Vagina (tissue), 2 donors: ENCODE measurements around the gene PLCE1. TPM values are rescaled to one million over a fixed set of nuclear protein-coding genes. Genes with fewer than 3 reads are reported as not detected.
A peak's percentile ranks its signal among the peaks of the same experiment; 100 is the strongest.

ENCODE experiments used
- DNase-seq, 2 donors: peaks; one replicate each; pipeline ENCODE4 v3.0.0-alpha.2; 2017; ENCODE audit errors: extremely low spot score in 2 of 2
- H3K27ac ChIP-seq: fragments of 200-600 bp; sonication (generic); one replicate; pipeline ENCODE4 v1.5.1; 2019
- H3K27me3 ChIP-seq: fragments of 200-600 bp; sonication (generic); one replicate; pipeline ENCODE4 v1.5.1; 2019
- H3K36me3 ChIP-seq, 2 donors: fragments of 200-600 bp; sonication (generic); one replicate each; pipeline ENCODE4 v1.5.1; 2017 to 2019
- H3K4me1 ChIP-seq: fragments of 200-600 bp; sonication (generic); one replicate; pipeline ENCODE4 v1.5.1; 2019
- H3K4me3 ChIP-seq, 2 donors: fragments of 200-600 bp; sonication (generic); 1 replicate in 1 of 2; 2 replicates in 1 of 2; pipeline ENCODE4 v1.5.1; 2016 to 2019
- H3K9me3 ChIP-seq: fragments of 200-600 bp; sonication (generic); one replicate; pipeline ENCODE4 v1.5.1; 2019
- POLR2A ChIP-seq, 2 donors: fragments of 450-650 bp; IDR thresholded peaks; one replicate each; pipeline ENCODE4 v1.6.1; 2017; ENCODE audit warnings: antibody characterized with exemption in 2 of 2, mild to moderate bottlenecking in 2 of 2, moderate library complexity in 2 of 2
- POLR2AphosphoS5 ChIP-seq, 2 donors: sonication (generic); formaldehyde crosslinking; IDR thresholded peaks; one replicate each; pipeline ENCODE4 v1.9.0; 2017; ENCODE audit warnings: antibody characterized with exemption in 2 of 2, mild to moderate bottlenecking in 2 of 2, low read depth in 1 of 2; ENCODE audit not compliant: insufficient read depth in 1 of 2
- intact Hi-C: fragments of 100-400 bp; cut with DNase I; formaldehyde crosslinking; loops from one replicate; pipeline ENCODE4 v1.15.1; 2023
- total RNA-seq: library from RNA; depleted of rRNA; stranded (reverse); fragments of >200 nt; gene quantifications from one replicate; pipeline ENCODE4 v1.2.3, GENCODE V29; 2016
- TF ChIP-seq, protein P1 (sequence below), 3 experiments: fragments of 450-650 bp in 2 of 3; fragments of 200-600 bp in 1 of 3; sonication (generic) in 1 of 3; IDR thresholded peaks; one replicate each; pipeline ENCODE4 v1.5.1; 2017 to 2019; ENCODE audit warnings: antibody characterized with exemption in 3 of 3, mild to moderate bottlenecking in 2 of 3, moderate library complexity in 2 of 3

The PLCE1 gene
- total RNA-seq: 13.0 TPM

DNA sequence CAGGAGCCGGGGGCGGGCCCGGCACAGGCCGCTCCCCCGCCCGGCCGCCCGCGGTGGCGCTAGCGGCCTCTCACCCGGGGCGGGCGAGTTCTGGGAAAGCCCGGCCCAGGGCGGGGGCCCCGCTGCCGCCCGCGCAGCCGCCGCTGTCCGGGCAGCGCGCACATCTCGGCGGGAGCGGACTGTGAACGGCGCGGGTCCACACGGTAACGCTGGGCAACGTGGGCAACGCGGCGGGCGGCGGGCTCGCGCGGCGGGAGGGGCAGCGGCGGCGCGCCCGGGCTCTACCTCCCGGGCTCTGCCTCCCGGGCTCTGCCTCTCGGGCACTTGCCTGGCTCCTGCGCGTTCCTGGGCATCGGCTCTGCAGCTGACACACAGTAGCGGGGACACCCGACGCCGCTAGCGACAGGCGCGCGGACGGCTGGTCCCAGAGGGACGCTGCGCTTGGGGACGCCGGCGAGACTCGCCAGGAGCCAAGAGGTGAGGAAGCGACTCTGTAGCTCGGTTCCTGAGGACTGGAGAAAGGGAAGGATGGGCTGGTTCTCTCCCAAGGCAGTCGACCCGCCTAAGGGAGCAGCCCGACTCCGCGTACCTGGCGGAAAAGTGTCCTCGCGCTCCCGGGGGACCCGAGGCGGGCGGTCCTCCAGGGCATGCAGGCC, at the start of gene PLCE1:
Gene PLCE1 (plus strand): TSS at position 150 of the 656 bp plus-strand sequence. CDS start 37,116 bp downstream, outside the sequence.
- Histone ChIP-seq H3K27me3 (no peaks in the 10 kb centered on the region), H3K4me1 (peaks cover 28% of the 10 kb centered on the region), H3K9me3 (no peaks in the 10 kb centered on the region), H3K36me3 (no peaks in the 10 kb centered on the region), H3K27ac (peak within 1 kb of the TSS; percentile 62), H3K4me3 (peak within 1 kb of the TSS; percentile 71 to 81)
- no peak for DNase-seq
- TF ChIP-seq POLR2A (IDR thresholded peaks at IDR 0.05): no peak
- TF ChIP-seq POLR2AphosphoS5 (IDR thresholded peaks at IDR 0.05; ENCODE audit: insufficient read depth in 1 of 2, low read depth in 1 of 2): peak in 1 of 2 donors; percentile 12
- intact Hi-C loops: no loop called here

DNA sequence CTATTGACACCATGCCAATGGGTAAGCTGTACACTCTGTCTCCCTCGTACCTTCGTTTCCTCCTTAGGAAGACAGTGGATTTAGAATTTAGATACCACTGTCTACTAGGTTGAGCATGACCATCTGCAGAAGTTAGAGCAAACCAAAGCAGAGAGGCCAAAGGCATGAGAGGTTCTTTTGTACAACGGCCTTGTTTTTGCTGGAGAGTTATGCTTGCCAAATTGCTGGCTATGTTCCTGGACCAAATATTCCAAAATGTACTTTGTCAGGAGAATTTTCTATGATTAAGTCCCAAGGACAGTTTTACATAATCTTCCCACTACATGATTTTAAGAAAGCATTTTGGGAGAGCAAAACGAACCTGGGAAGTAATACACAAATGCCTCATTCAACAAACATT, 47.9 kb upstream of the PLCE1 start:
- intact Hi-C loops: no loop called here
- no peak overlapping the region for H3K4me3 ChIP-seq
- H3K4me1 ChIP-seq: no peaks in the 10 kb centered on the region
- no peaks in the 10 kb centered on the region for H3K27me3 ChIP-seq
- TF ChIP-seq POLR2A (IDR thresholded peaks at IDR 0.05): no peak
- H3K9me3 ChIP-seq: no peaks in the 10 kb centered on the region
- H3K27ac ChIP-seq: no peak overlapping the region
- DNase-seq: no peak
- H3K36me3 ChIP-seq: no peaks in the 10 kb centered on the region

DNA sequence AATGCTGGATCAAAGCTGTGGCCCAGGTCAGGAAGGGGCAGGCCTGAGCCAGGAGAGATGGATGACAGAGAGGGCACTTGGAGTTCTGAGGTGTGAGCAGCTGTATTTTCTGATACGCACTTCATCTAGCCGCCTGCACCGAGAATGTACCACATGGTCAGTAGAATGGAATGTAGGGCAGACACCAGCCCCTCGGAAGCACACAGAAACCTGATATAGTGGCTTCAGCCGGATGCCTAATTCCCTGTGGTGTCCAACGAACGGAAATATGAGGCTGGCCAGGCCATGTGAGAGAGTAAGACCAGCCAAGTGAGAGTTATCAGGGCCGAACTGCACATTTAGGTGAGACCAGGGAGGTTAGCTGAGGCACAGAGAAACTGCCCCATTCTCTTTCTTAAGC, 46.7 kb upstream of the PLCE1 start:
- Histone ChIP-seq H3K4me3 (no peak overlapping the region), H3K27me3 (no peaks in the 10 kb centered on the region), H3K36me3 (no peaks in the 10 kb centered on the region), H3K4me1 (no peaks in the 10 kb centered on the region), H3K27ac (no peak overlapping the region), H3K9me3 (no peaks in the 10 kb centered on the region)
- no peak for DNase-seq
- intact Hi-C loops: no loop called here
- no peak for TF ChIP-seq POLR2A (IDR thresholded peaks at IDR 0.05)
- no peak for TF ChIP-seq POLR2AphosphoS5 (IDR thresholded peaks at IDR 0.05; ENCODE audit: insufficient read depth in 1 of 2, low read depth in 1 of 2)
- TF ChIP-seq, protein P1, sequence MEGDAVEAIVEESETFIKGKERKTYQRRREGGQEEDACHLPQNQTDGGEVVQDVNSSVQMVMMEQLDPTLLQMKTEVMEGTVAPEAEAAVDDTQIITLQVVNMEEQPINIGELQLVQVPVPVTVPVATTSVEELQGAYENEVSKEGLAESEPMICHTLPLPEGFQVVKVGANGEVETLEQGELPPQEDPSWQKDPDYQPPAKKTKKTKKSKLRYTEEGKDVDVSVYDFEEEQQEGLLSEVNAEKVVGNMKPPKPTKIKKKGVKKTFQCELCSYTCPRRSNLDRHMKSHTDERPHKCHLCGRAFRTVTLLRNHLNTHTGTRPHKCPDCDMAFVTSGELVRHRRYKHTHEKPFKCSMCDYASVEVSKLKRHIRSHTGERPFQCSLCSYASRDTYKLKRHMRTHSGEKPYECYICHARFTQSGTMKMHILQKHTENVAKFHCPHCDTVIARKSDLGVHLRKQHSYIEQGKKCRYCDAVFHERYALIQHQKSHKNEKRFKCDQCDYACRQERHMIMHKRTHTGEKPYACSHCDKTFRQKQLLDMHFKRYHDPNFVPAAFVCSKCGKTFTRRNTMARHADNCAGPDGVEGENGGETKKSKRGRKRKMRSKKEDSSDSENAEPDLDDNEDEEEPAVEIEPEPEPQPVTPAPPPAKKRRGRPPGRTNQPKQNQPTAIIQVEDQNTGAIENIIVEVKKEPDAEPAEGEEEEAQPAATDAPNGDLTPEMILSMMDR (IDR thresholded peaks at IDR 0.05): no peak

DNA sequence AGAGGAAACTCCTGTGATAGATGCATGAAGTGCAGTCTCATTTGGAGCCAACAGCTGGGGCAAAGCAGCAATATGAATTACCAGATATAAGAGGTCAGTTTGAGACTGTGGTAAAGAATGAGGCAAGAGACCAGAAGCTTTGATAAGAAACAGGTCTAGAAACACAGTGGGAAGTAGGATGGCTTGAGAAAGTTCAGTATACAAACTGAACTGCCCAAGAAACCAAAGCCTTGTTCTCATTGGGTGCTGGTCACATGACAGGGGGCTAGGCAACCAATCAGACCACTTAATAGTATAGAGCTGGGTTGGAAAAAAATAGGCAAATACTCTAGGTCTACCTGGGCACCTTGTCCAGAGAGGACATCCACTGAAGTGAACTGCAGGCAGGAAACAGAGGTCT, 46.2 kb upstream of the PLCE1 start:
- intact Hi-C loops: no loop called here
- Histone ChIP-seq H3K36me3 (no peaks in the 10 kb centered on the region), H3K4me3 (no peak overlapping the region), H3K9me3 (no peaks in the 10 kb centered on the region), H3K27ac (no peak overlapping the region), H3K27me3 (no peaks in the 10 kb centered on the region), H3K4me1 (no peaks in the 10 kb centered on the region)
- TF ChIP-seq, protein P1 (IDR thresholded peaks at IDR 0.05): no peak
- TF ChIP-seq POLR2AphosphoS5 (IDR thresholded peaks at IDR 0.05; ENCODE audit: insufficient read depth in 1 of 2, low read depth in 1 of 2) (no peak), POLR2A (IDR thresholded peaks at IDR 0.05) (no peak)
- no peak for DNase-seq

DNA sequence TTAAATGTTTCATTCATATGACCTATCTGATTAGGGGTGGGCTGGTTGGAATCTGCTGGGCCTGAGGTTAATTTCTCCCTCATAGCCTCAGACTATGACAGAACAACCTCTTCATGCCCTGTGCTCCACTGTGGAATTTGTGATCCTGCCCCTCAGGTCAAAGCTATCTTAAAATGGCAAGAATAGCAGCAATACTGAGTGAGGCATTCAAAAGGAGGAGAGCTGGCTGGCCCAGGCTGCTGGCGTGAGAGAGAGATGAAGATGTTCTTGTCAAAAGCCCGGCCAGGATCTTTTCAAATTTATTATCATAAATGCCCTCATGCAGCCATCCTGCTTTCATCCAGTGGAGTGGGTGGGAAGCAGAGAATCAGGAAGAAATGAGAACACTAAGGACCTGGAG, 41.8 kb upstream of the PLCE1 start:
- DNase-seq: no peak

DNA sequence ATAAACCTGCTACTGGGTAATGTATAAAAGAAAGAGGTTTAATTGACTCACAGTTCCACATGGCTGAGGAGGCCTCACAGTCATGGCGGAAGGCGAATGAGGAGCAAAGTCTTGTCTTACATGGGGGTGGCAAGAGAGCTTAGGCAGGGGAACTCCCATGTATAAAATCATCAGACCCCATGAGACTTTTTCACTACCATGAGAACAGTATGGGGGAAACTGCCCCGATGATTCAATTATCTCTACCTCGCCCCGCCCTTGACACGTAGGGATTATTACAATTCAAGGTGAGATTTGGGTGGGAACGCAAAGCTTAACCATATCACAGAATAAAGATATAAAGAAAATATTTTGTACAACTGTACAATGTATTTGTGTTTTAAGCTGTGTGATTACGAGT, 39.4 kb upstream of the PLCE1 start:
- Histone ChIP-seq H3K4me1 (no peaks in the 10 kb centered on the region), H3K36me3 (no peaks in the 10 kb centered on the region), H3K9me3 (no peaks in the 10 kb centered on the region), H3K4me3 (no peak overlapping the region), H3K27ac (no peak overlapping the region), H3K27me3 (no peaks in the 10 kb centered on the region)
- DNase-seq: no peak
- intact Hi-C loops: no loop called here
- no peak for TF ChIP-seq POLR2A (IDR thresholded peaks at IDR 0.05)
- no peak for TF ChIP-seq POLR2AphosphoS5 (IDR thresholded peaks at IDR 0.05; ENCODE audit: insufficient read depth in 1 of 2, low read depth in 1 of 2)
- TF ChIP-seq, protein P1 (IDR thresholded peaks at IDR 0.05): no peak

More for the DNA sequence above, 41.8 kb upstream of the PLCE1 start:
- Histone ChIP-seq H3K9me3 (no peaks in the 10 kb centered on the region), H3K27ac (no peak overlapping the region), H3K27me3 (no peaks in the 10 kb centered on the region), H3K36me3 (no peaks in the 10 kb centered on the region), H3K4me3 (no peak overlapping the region), H3K4me1 (no peaks in the 10 kb centered on the region)
- intact Hi-C loops: no loop called here
- TF ChIP-seq POLR2AphosphoS5 (IDR thresholded peaks at IDR 0.05; ENCODE audit: insufficient read depth in 1 of 2, low read depth in 1 of 2) (no peak), POLR2A (IDR thresholded peaks at IDR 0.05) (no peak)
- TF ChIP-seq, protein P1 (IDR thresholded peaks at IDR 0.05): no peak
